AG04450 (cell line): ENCODE data around the gene CGRRF1. TPM values are rescaled to one million over a fixed set of nuclear protein-coding genes. Genes with fewer than 3 reads are reported as not detected.

Experiments used
- CTCF ChIA-PET: fragments of 300-600, 350-600 bp; formaldehyde crosslinking; extraction: SDS; loops from one replicate; lab custom pipeline; 2022; ENCODE audit warnings: antibody characterized with exemption, inconsistent platforms; lab: Charles Lee
- POLR2A ChIA-PET: fragments of 350-600 bp; formaldehyde crosslinking; extraction: SDS; loops from one replicate; lab custom pipeline; 2021; ENCODE audit warnings: antibody characterized with exemption, inconsistent platforms; lab: Yijun Ruan, JAX
- DNase-seq: peaks from one replicate; pipeline ENCODE4 v3.0.0-alpha.2; 2011; ENCODE audit warnings: low read depth, low spot score
- H3K27ac ChIP-seq: one replicate; pipeline ENCODE4 v1.5.1; 2012; ENCODE audit warnings: low read depth, low read length, control low read depth
- H3K27me3 ChIP-seq: one replicate; pipeline ENCODE4 v1.6.0; 2012; ENCODE audit warnings: low read length; ENCODE audit not compliant: control insufficient read depth, insufficient read depth
- H3K4me3 ChIP-seq: 2 replicates; pipeline ENCODE4 v1.5.1; 2011; ENCODE audit warnings: mild to moderate bottlenecking, low read depth, low read length, control low read depth
- H3K9me3 ChIP-seq: 2 replicates; pipeline ENCODE4 v1.5.1; 2012; ENCODE audit warnings: low read length; ENCODE audit not compliant: control insufficient read depth, insufficient read depth
- CTCF ChIP-seq: IDR thresholded peaks from 2 replicates; pipeline ENCODE4 v1.5.1; 2011; ENCODE audit warnings: low read depth, low read length, control low read depth, inconsistent platforms
- polyA plus RNA-seq: library from polyadenylated mRNA; depleted of rRNA; stranded (reverse); fragments of >200 nt; gene quantifications from 2 replicates; pipeline ENCODE4 v1.2.3, GENCODE V29; 2011; rRNA removed

Gene CGRRF1
- polyA plus RNA-seq, 1 experiment: 22.2 TPM

DNA sequence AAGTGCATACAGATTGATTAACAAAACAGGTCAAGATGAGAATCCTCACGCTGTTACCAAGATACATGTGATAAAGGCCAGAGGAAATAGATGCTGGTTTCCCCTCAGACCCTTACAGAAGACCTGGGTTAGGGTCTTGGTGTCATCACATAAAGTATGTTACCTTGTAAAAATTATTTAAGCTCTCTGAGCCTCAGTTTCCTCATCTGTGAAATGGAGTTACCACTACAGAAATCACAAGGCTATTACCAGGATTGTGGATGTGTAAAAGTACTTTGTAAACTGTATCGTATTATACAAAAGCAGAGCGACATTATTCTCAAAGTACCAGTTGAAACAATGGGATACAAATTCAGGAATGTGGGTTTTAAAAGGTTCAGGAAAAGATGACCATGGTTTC, 71.2 kb downstream of the CGRRF1 start:
- CTCF ChIA-PET: interaction anchor here (1.3 to 2.5 kb wide), 2 partner anchors 110 to 193 kb away, joined by 4 to 10 read pairs; no protein-coding TSS in a partner anchor
- Histone ChIP-seq H3K9me3 (no peaks in the 10 kb centered on the region), H3K4me3 (no peak overlapping the region), H3K27ac (no peak overlapping the region), H3K27me3 (no peaks in the 10 kb centered on the region)
- no peak for TF ChIP-seq CTCF
- no peak for DNase-seq
- POLR2A ChIA-PET: no interaction called here

GRCh38 chr14:54582334-54582733, 72.6 kb downstream of the CGRRF1 start:
- ChIA-PET CTCF (interaction anchor here (0.6 to 2.5 kb wide), 9 partner anchors 10 to 191 kb away, joined by 3 to 10 read pairs (median 4); no protein-coding TSS in a partner anchor), POLR2A (interaction anchor here (1.0 kb wide), 1 partner anchor 43 kb away, joined by 3 read pairs; no protein-coding TSS in a partner anchor)
- no peaks in the 10 kb centered on the region for H3K27me3 ChIP-seq
- H3K27ac ChIP-seq: no peak overlapping the region
- DNase-seq: no peak
- no peak for TF ChIP-seq CTCF
- no peak overlapping the region for H3K4me3 ChIP-seq
- H3K9me3 ChIP-seq: no peaks in the 10 kb centered on the region

- DNase-seq: no peak
Measured at GRCh38 chr14:54584097-54584496, 74.4 kb downstream of the CGRRF1 start.

GRCh38 chr14:54585214-54585613, 75.5 kb downstream of the CGRRF1 start:
- no peak for TF ChIP-seq CTCF
- ChIA-PET CTCF (no interaction called here), POLR2A (no interaction called here)
- H3K9me3 ChIP-seq: no peaks in the 10 kb centered on the region
- no peak for DNase-seq
- H3K27me3 ChIP-seq: no peaks in the 10 kb centered on the region
- H3K4me3 ChIP-seq: no peak overlapping the region
- no peak overlapping the region for H3K27ac ChIP-seq

More at GRCh38 chr14:54584097-54584496, 74.4 kb downstream of the CGRRF1 start:
- H3K27ac ChIP-seq: no peak overlapping the region
- H3K9me3 ChIP-seq: no peaks in the 10 kb centered on the region
- H3K27me3 ChIP-seq: no peaks in the 10 kb centered on the region
- POLR2A ChIA-PET: no interaction called here
- no peak overlapping the region for H3K4me3 ChIP-seq
- CTCF ChIA-PET: no interaction called here
- no peak for TF ChIP-seq CTCF

Other genes starting within 250 kb of the CGRRF1 start
- 20.8 and 28.9 TPM in 2 replicates for gene CDKN3, start 112.9 kb upstream of the CGRRF1 start, polyA plus RNA-seq
- gene CNIH1, start 68.5 kb upstream of the CGRRF1 start, polyA plus RNA-seq: 248 and 254 TPM in 2 replicates
- gene GMFB, start 20.9 kb upstream of the CGRRF1 start, polyA plus RNA-seq: 34.2 and 49.2 TPM in 2 replicates
- 12.7 and 21.0 TPM in 2 replicates for gene SAMD4A, start 57.2 kb downstream of the CGRRF1 start, polyA plus RNA-seq